GM21367 (cell line): ENCODE data around the gene CASZ1.
A peak's percentile ranks its signal among the peaks of the same experiment; 100 is the strongest.

Source experiments
- ATAC-seq: cut with Tn5 transposase; IDR thresholded peaks from one replicate; pipeline ENCODE4 v1.9.1; 2021; ENCODE audit not compliant: unreplicated experiment

Gene CASZ1

DNA sequence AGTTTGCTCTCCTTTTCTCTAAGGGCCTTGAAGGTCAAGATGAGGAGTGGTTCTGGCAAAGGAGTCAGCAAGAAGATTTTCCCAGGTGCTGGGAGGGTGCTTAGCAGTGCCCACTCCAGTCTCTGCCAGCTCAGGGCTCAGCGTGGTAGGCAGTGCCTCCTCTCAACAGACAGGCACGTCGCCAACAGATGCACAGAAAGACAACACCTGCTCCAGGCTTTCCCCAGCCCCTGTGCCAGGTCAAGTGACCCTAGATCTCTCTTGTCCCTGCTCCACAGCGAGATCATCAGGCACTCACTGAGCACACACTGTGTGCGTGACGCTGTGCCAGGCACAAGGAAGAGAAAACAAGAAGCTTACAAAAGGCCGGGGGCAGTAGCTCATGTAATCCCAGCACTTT lies 86.0 kb downstream of the CASZ1 start:
- ATAC-seq, result no peak

GRCh38 chr1:10709646-10710045 lies 86.8 kb downstream of the CASZ1 start:
- no peak for ATAC-seq

DNA sequence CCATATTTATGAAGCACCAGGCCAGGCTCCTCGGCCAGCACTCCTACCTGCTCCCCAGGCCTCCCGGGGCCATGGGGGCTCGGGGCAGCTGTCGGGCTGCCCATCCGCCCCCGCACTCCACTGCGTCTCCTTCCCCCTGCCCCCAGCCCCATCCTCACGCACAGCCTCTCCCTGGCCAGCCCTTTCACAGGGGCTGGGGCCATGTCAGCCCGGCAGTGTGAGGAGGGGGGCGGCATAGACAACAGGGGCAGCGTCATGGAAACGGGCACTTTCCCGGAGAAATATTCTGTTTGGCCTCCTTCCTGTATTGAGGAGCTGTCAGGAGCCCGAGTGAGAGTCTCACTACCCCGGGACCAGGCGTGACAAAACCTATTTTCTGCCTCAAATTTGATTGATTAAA lies 87.3 kb downstream of the CASZ1 start:
- no peak for ATAC-seq

- no peak for ATAC-seq
These were observed 87.7 kb downstream of the CASZ1 start for GRCh38 chr1:10708757-10709156.

GRCh38 chr1:10707208-10707607 lies 89.2 kb downstream of the CASZ1 start:
- no peak for ATAC-seq

DNA sequence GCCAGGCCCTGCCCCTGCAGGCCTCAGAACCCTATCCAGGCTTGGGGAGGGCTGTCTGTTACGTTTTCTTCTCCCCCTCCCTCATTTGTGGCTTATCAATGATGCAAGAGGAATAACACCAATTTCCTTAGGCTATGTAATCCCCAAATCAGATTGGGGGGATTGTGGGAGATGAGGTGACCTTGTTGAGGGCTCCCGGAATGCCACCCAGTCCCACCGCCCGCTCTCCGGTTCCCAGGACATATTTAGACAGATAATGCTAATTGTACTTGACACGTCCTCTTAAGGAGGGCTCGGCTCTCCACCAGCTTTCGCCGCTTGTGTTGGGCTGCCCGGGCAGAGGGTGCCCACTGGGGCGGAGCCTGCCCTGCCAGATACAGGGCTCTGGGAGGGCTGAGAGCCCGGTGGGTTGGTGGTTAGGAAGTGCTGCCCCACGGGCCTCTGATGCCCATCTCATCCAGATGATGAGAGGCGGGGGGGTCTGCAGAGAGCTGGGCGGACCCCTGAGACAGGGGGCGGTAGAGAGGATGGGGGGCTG lies 90.0 kb downstream of the CASZ1 start:
- no peak for ATAC-seq

- ATAC-seq, result no peak
These were observed 90.5 kb downstream of the CASZ1 start for GRCh38 chr1:10705953-10706352.

DNA sequence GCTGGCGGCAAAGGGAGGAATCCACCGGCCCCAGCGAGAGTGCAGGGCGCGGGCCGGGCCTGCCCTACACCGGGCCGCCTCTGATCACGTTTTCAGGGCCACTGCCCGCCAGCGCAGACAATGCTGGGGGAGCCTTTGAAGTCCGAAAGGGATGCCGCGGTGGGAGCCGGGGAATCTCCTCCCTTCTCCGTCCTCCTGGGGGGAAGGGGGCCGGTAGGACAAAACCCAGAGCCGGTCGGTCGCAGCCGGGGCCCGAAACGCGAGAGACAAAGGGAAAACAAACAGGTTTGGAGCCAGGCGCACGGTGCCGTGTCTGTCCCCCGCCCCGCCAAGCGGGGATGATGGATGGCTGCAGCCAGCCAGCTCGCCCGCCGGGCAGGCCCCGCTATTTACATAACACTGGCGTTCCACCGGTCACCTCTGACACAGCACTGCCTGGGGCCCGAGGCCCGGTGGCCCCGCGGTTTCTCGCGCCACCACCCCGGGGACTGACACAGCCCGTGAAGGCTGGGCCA lies 92.0 kb downstream of the CASZ1 start:
- ATAC-seq, result no peak

GRCh38 chr1:10703702-10704101 lies 92.7 kb downstream of the CASZ1 start:
- ATAC-seq, result no peak

DNA sequence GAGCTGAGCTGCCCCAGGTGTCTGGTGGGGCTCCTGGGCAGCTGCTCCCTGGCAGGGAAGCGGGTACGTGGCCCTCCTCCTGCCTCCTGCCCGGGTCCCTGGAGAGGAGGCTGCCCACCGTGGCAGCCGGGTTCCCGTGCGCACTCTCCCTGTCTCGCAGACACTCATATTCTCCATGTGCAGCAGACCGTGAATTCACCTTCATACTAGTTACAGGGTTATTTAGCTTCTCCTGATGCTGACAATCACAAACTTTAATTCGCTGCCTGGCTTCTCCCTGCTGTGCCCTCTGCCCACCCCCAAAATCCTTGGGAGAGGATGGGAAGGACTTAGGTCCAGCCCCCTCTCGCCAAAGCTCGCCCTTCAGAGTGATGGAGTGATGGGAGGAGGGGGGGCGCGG lies 95.3 kb downstream of the CASZ1 start:
- ATAC-seq, result no peak

DNA sequence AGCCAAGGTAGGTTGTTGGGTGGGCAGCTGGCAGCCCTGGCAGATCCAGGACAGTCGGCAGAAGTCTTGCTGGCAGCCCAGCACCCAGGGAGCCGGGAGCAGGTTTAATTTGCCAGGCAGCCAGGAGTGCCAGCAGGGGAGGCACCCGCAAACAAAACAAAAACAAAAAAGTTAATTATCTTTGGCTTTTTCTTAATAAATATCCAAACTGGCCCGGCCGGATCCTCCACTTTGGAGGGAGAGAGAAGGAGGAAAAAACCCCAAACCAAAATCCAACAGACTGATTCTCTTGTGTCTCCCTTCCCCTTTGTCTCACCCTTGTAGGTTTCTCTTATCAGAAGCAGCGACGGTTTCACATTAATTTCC lies 97.0 kb downstream of the CASZ1 start:
- no peak for ATAC-seq

DNA sequence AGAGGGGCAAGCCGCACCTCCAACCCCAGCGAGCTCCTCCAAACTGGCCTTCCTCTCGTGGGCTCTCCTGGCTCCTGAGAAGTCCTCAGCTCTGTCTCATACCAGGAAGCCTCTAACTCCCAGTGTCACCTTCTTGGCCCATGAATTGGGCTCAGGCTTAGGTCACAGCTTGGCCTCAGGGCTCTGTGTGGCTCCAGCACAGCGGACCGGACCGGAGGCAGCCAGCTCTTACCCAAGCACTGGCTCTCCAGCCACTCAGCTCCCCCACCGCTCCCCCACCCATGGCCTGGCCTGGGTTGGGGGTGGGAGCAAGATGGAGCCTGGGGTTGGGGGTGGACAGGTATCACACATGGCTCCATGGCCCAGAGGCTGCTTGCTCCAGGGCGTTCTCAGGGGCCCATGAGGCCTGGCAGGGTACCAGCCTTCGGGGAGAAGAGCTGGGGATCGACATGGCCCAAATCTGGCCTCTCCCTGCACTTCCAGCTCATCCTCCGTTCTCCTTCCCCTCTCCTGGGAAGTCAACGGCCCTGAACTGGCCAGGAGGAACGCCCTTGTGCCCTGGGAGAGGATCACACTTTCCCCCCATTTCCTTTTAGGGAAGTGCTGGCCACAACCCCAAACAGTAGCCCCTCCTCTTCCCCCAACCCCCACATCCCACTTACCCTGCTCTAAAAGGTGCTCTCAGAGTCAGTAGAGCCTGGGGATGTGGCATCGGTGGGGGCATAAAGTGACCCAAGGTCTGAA lies 97.5 kb downstream of the CASZ1 start:
- no peak for ATAC-seq

DNA sequence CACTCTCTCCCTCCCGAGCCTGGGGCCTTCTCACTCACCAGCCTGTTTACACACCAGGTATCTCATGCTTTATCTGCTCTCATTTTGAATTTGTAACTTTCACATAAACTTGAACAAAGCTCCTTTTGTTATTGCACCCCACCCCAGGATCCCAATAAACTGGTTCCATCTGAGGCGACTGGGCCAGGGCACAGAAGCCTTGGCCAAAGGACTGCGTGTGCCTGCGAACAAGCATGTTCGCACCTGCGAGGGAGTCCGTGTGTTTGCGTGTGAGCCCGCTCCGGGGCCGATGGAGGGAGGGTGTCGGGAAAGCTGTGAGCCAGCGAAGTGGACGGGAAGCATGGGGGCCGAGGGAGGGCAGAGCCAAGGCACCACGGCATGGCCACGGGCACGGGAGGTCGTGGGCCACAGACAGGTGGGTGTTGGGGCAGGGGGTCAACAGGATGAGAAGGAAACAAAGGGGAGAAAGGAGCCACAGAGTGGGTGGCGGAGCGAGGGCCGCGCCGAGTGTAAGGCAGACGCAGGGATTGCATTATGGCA lies 98.8 kb downstream of the CASZ1 start:
- no peak for ATAC-seq

GRCh38 chr1:10696977-10697376 lies 99.5 kb downstream of the CASZ1 start:
- ATAC-seq, result no peak

DNA sequence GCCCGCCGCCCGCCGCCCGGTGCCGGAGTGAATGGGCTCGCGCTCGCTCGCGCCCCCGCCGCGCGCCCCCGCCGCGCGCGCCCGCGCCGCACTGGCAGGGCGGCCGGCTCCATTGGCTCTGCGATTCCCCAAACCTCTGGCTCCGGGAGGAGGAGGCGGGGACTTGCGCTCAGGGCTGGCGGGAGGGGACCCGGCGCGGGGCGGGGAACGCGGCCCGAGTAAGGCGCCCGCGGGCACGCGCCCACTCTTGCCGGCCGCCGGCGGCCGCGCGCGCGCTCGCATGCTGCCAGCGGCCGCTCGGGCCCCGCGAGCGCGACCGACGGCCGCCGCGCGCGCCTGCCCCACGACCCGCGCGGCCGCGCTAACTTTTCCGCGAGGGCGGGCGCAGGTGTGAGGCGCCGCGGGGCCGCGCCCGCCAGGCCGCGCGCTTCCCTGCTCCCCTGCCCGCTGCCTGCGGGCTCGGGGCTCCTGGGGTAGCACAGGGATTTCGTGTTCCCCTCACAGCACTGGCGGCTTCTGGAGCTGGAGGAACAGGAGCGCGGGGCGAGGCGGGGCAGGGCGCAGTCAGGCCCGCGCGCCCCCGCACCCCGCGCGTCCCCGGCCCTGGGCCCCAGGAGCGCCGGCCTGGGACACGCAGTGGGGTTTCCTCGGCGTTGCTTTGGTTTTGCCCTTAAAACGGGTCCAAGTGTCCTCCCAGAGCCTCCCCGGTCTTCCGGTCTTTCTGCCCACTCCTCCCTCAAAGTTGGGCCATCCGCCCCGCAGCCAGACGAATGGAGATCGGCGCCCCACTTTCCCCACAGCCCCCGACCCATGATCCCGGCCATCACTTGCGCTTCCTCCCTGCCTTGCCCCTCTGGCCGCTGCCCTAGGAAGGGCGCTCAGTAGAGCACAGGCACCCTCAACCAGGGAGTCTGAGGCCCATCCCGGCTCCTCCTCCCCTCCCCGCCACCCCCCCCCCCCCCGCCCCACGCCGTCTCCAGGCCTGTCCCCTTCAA lies 101.5 kb downstream of the CASZ1 start:
- ATAC-seq, result peak; percentile 43

DNA sequence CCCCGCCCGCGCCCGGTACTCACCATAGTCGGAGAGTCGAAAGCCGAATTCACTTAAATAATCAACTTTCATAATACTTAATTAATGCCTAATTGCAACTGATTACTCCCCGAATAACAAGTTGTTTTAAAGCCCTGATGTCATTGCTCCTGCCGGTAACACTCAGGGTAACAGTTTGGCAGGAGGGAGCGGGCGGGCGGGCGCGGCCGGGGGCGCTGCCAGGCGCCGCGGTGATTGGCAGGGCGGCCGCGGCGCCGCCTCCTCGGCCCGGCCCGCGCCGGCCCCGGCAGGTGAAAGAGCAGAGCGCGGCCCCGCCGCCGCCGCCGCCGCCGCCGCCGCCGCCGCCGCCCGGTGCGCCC lies 102.2 kb downstream of the CASZ1 start:
- peak; percentile 31 for ATAC-seq

DNA sequence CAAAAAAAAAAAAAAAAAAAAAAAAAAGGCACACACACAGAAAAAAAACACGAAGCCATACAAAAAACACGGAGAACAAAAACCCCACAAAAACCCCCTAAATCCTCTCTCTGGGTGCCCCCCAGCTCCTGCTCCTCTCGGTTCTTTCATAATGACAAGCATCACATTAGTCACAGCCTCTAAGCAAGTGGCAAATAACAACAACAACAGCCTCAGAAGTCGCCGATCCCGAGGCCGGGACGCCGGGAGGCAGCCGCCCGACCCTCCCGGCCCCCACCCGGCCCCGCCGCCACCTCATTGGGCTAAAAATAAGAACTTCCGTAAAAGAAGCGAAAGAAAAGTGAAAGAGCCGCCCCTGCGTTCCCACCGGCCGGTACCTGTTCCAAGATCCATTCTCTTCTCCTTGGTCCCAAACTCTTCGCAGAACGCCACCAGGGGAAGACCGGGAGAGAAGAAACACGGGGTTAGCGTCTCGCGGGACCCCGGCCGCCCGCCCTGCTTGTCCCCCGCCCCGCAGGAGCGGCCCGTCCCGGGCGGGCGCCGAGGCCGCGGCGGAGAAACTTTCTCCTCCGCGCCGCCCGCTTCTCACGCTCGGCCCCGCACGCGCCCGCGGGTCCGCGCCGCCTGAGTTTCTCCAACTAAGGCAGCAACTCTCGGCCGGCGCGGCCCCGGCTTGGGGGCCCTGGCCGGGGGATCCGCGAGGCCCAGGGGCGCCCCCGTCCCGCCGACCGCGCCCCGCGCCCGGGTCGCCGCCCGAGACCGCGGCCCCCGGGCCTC lies 102.8 kb downstream of the CASZ1 start:
- ATAC-seq, result no peak

DNA sequence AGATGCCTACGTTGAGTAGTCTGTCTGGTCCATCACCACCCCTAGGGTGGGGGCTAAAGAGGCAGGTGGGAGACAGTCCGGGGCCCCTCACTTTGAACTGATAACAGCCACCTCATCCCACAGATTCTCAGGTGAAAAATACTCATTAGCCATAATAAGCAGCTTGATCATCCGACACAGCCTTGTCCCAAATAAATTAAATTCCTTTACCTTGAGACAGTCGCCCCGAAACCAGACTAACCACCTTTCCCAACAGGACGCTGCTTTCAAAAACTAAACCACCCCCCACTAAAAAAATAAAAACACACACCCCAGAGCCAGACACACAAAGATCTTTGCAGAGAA lies 103.3 kb downstream of the CASZ1 start:
- ATAC-seq, result no peak

DNA sequence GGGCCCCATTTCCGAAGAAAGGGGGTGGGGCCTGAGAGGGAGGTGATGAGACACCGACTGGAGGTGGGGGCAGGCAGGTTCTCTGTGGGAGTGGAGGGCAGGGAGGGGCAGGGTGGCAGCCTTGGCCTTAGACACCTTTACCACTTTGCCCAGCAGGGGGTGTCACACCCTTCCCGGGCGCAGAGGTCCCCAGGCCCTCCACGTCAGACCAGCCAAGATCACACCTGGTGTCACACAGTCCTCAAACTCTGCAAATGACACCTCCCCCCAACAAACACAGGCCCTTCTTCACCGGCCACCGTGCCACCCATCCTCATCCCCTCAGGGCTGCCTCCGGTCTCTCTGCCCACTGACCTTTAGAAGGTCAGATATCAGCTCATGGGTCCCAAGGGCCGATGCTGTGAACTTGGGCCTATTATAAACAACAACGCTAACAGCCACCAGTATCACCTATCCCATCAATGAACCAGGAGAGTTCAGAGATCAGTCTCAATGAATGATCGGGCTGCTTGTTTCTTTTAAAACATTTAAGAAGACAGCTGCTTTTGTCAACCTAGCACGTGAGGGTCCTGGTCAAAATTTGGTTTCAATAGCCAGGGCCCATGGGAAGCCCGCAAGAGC lies 103.9 kb downstream of the CASZ1 start:
- no peak for ATAC-seq

DNA sequence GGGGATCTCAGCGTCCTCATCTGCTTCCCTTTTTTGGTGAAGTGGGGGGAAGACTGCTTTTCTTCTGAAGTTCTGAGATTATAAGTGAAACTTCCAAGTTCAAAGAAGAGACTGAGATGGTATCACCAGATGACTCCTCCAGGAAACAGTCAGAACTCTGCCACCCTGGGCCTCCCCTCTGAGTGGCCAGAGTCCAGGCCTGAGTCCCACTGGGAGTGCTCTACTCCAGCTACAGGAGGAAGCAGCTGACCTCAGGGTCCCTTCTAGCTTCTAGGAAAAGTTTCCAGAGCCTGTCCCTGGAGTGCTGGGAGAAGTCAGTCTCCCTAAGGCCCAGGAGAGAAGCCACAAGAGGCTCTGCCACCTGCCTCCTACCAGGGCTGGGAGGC lies 104.7 kb downstream of the CASZ1 start:
- no peak for ATAC-seq
